ENCODE data around the gene PIP5K1B.

DNA sequence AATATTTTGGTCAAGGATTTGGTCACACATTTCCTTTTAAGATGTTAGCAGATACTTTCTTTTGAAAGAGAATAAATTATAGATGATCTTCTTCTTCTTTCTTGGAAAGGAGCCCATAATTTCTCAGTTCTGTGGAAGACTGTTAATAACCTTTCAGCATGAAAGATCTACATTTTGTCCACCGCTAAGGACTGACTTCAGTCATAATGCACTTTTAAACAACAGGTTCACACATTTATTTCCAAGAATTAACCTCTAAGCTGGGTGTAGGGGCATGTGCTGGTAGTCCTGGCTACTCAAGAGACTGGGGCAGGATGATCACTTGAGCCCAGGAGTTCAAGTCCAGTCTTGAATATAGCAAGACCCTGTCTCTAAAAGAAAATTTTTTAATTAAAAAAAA lies 215.9 kb downstream of the PIP5K1B start:
- TF ChIP-seq CTCF (IDR thresholded peaks at IDR 0.05) (no peak), POLR2A (IDR thresholded peaks at IDR 0.05) (no peak)
